ENCODE results near the gene FBXW8. TPM values are rescaled to one million over a fixed set of nuclear protein-coding genes. Genes with fewer than 3 reads are reported as not detected.

Gene FBXW8
- total RNA-seq, 2 experiments from 2014 or later, result 6.6 to 7.3 TPM

DNA sequence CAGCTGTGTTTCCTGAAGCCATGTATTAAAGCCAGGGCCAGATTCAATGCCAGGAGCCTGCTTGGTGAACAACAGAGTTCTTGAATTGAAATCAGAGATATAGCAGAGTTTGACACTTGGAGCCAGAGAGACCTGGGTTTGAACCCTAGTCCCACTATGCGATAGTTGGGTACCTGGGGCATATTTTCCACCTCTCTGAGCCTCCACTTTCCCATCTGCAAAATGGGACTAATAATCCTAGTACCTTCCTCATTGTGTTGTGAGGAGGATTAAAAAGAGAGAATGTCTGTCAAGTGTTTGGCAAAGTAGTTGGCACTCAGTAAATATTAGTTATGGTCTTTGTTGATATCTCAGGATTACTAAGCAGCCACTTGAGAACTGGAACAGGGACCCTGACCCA, 23.5 kb upstream of the FBXW8 start:
- H3K9me3 ChIP-seq (ENCODE audit: control insufficient read depth in 1 of 2, insufficient read depth in 1 of 2, low read length in 2 of 2), result peaks cover 0 to 4% of the 10 kb centered on the region in 2 experiments
- no peak overlapping the region for H3K4me3 ChIP-seq (ENCODE audit: low read length)
- ATAC-seq (ENCODE audit: poor library complexity) (no peak), DNase-seq (no peak)
- H3K36me3 Mint-ChIP-seq (ENCODE audit: low read depth), result no peaks in the 10 kb centered on the region
- no peak for TF ChIP-seq CTCF (IDR thresholded peaks at IDR 0.05)
- intact Hi-C loops (cut with DNase I, micrococcal nuclease), result no loop called here
- no peaks in the 10 kb centered on the region for H3K36me3 ChIP-seq (ENCODE audit: insufficient read depth, low read length)
- CTCF ChIA-PET, result no interaction called here
- peaks cover 15 to 18% of the 10 kb centered on the region in 2 experiments for H3K27me3 ChIP-seq (ENCODE audit: control insufficient read depth in 1 of 2, insufficient read depth in 2 of 2, low read length in 2 of 2)
- no peak overlapping the region for H3K27ac Mint-ChIP-seq
- no peaks in the 10 kb centered on the region for H3K4me1 ChIP-seq (ENCODE audit: insufficient read depth, low read length)
- H3K27ac ChIP-seq (ENCODE audit: low read depth in 1 of 2, low read length in 2 of 2), result no peak overlapping the region
- POLR2A ChIA-PET, result no interaction called here
- H3K4me3 Mint-ChIP-seq, result no peak overlapping the region
- H3K4me1 Mint-ChIP-seq (ENCODE audit: low read depth), result peaks cover 6% of the 10 kb centered on the region
- H3K9me3 Mint-ChIP-seq, result no peaks in the 10 kb centered on the region
- H3K27me3 Mint-ChIP-seq, result peaks cover 44% of the 10 kb centered on the region

GRCh38 chr12:116887897-116888296, 22.9 kb upstream of the FBXW8 start:
- Histone ChIP-seq H3K27me3 (ENCODE audit: control insufficient read depth in 1 of 2, insufficient read depth in 2 of 2, low read length in 2 of 2) (peaks cover 8 to 12% of the 10 kb centered on the region in 2 experiments), H3K4me3 (ENCODE audit: low read length) (no peak overlapping the region), H3K27ac (ENCODE audit: low read depth in 1 of 2, low read length in 2 of 2) (no peak overlapping the region), H3K4me1 (ENCODE audit: insufficient read depth, low read length) (no peaks in the 10 kb centered on the region), H3K9me3 (ENCODE audit: control insufficient read depth in 1 of 2, insufficient read depth in 1 of 2, low read length in 2 of 2) (peaks cover 0 to 4% of the 10 kb centered on the region in 2 experiments), H3K36me3 (ENCODE audit: insufficient read depth, low read length) (no peaks in the 10 kb centered on the region)
- ATAC-seq (ENCODE audit: poor library complexity), result no peak
- ChIA-PET CTCF (no interaction called here), POLR2A (no interaction called here)
- Mint-ChIP-seq H3K27ac (no peak overlapping the region), H3K4me1 (ENCODE audit: low read depth) (no peaks in the 10 kb centered on the region), H3K36me3 (ENCODE audit: low read depth) (no peaks in the 10 kb centered on the region), H3K27me3 (peaks cover 38% of the 10 kb centered on the region), H3K4me3 (no peak overlapping the region), H3K9me3 (no peaks in the 10 kb centered on the region)
- TF ChIP-seq CTCF (IDR thresholded peaks at IDR 0.05), result no peak
- no peak for DNase-seq
- intact Hi-C loops (cut with DNase I, micrococcal nuclease), result no loop called here

DNA sequence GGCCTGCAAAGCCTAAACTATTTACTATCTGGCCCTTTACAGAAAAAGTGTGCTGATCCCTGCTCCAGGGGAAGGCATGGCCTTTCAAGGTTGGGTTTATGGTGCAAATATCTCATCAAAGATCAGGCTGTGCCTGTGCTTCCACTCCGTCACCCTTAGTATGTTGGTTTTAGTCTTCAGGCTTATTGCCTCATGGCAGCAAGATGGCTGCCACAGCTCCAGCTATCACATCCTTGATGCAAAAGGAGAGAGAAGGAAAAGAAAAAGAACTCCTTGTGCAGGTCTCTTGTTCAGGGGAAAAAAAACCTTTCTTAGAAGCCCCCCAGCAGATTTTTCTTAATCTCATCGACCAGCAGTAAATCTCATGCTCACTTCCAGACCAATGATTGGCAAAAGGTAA, 20.4 kb upstream of the FBXW8 start:
- H3K4me1 Mint-ChIP-seq (ENCODE audit: low read depth), result no peaks in the 10 kb centered on the region
- Histone ChIP-seq H3K27me3 (ENCODE audit: control insufficient read depth in 1 of 2, insufficient read depth in 2 of 2, low read length in 2 of 2) (peaks cover 0 to 2% of the 10 kb centered on the region in 2 experiments), H3K36me3 (ENCODE audit: insufficient read depth, low read length) (no peaks in the 10 kb centered on the region), H3K27ac (ENCODE audit: low read depth in 1 of 2, low read length in 2 of 2) (no peak overlapping the region), H3K9me3 (ENCODE audit: control insufficient read depth in 1 of 2, insufficient read depth in 1 of 2, low read length in 2 of 2) (peaks cover 0 to 4% of the 10 kb centered on the region in 2 experiments), H3K4me1 (ENCODE audit: insufficient read depth, low read length) (no peaks in the 10 kb centered on the region), H3K4me3 (ENCODE audit: low read length) (no peak overlapping the region)
- DNase-seq (no peak), ATAC-seq (ENCODE audit: poor library complexity) (no peak)
- intact Hi-C loops (cut with DNase I, micrococcal nuclease), result no loop called here
- H3K4me3 Mint-ChIP-seq, result no peak overlapping the region
- TF ChIP-seq CTCF (IDR thresholded peaks at IDR 0.05), result no peak
- H3K27me3 Mint-ChIP-seq, result peaks cover 17% of the 10 kb centered on the region
- H3K27ac Mint-ChIP-seq, result no peak overlapping the region
- ChIA-PET CTCF (no interaction called here), POLR2A (no interaction called here)
- H3K36me3 Mint-ChIP-seq (ENCODE audit: low read depth), result no peaks in the 10 kb centered on the region
- no peaks in the 10 kb centered on the region for H3K9me3 Mint-ChIP-seq

All from CD4-positive, alpha-beta T cell (primary cell).